ENCODE data around the gene SMYD3. TPM values are rescaled to one million over a fixed set of nuclear protein-coding genes. Genes with fewer than 3 reads are reported as not detected.

Gene SMYD3
- total RNA-seq, 1 donor from 2014 or later = 29.3 TPM

DNA sequence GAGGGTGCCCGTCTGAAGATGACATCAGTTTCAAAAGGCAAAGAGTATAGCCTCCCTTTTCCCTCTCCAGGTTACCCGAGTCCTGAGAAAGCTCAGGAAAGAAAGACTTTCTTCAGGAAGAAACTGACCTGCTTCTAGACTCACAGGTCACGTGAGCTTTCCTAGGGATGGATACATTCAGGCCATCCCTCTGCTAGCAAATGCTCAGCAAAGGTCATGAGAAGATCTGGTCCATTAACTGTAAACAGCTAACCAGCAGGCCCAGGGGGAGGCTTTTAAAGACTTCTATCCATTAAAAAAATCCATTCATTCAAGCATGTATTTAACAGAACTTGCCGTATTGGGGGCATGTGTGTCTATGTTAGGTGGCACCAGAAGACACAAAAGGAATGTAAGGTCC lies 746.8 kb downstream of the SMYD3 start:
- H3K27ac Mint-ChIP-seq (ENCODE audit: unreplicated experiment) = no peak overlapping the region
- TF ChIP-seq, protein P1, sequence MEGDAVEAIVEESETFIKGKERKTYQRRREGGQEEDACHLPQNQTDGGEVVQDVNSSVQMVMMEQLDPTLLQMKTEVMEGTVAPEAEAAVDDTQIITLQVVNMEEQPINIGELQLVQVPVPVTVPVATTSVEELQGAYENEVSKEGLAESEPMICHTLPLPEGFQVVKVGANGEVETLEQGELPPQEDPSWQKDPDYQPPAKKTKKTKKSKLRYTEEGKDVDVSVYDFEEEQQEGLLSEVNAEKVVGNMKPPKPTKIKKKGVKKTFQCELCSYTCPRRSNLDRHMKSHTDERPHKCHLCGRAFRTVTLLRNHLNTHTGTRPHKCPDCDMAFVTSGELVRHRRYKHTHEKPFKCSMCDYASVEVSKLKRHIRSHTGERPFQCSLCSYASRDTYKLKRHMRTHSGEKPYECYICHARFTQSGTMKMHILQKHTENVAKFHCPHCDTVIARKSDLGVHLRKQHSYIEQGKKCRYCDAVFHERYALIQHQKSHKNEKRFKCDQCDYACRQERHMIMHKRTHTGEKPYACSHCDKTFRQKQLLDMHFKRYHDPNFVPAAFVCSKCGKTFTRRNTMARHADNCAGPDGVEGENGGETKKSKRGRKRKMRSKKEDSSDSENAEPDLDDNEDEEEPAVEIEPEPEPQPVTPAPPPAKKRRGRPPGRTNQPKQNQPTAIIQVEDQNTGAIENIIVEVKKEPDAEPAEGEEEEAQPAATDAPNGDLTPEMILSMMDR (IDR thresholded peaks at IDR 0.05) = no peak
- no peak for DNase-seq (ENCODE audit: low spot score)
- H3K4me1 Mint-ChIP-seq (ENCODE audit: low read depth) = peaks cover 29% of the 10 kb centered on the region
- peaks cover 17% of the 10 kb centered on the region for H3K9me3 Mint-ChIP-seq (ENCODE audit: low read depth)
- no peak overlapping the region for H3K4me3 Mint-ChIP-seq (ENCODE audit: unreplicated experiment)
- H3K36me3 Mint-ChIP-seq (ENCODE audit: low read depth) = peaks cover 9% of the 10 kb centered on the region
- no peaks in the 10 kb centered on the region for H3K27me3 Mint-ChIP-seq (ENCODE audit: low read depth)

DNA sequence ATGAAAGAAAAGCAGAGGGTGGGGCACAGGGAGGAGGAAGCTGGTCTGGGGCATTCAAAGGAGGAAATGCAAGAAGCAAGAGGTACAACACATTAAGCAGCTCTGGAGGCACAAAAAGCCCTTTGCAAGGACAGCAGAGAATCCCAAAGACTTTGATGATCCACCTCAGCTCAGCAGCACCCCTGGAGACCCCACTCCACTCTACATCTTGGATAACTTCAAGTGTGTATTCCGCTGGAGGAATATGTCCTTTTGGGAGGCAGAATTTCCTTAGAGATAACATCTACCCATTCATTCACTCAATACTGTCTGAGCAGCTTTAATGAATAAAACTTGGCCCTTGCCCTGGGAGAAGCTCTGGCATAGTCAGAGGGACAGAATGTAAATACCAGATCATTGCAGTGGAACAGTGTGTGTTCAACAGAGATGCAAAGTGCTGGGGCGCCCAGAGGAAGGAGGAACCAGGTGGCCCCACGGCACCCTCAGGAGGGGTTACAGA lies 752.6 kb downstream of the SMYD3 start:
- H3K4me3 Mint-ChIP-seq (ENCODE audit: unreplicated experiment) = no peak overlapping the region
- TF ChIP-seq, protein P1 (IDR thresholded peaks at IDR 0.05) = no peak
- H3K27ac Mint-ChIP-seq (ENCODE audit: unreplicated experiment) = no peak overlapping the region
- peaks cover 18% of the 10 kb centered on the region for H3K36me3 Mint-ChIP-seq (ENCODE audit: low read depth)
- H3K27me3 Mint-ChIP-seq (ENCODE audit: low read depth) = no peaks in the 10 kb centered on the region
- no peak for DNase-seq (ENCODE audit: low spot score)
- H3K4me1 Mint-ChIP-seq (ENCODE audit: low read depth) = peaks cover 28% of the 10 kb centered on the region
- H3K9me3 Mint-ChIP-seq (ENCODE audit: low read depth) = peaks cover 28% of the 10 kb centered on the region

DNA sequence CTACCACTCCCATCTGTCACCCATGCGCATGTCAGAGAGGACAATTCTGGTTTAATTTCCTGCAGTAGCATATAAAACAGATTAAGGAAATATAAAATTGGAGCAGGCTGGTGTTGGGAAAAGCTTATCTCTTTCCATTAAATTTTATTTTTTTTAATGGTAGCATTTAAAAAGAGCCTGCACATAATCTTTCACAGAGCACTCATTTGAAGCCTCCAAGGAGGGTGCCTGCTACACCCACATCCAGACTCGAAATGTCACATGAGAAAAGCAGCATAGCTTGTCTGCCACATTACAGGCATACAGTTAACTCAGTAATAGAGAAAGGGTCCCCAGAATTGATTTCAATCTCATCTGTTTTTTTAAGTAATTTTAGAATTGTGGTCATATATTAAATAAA lies 753.3 kb downstream of the SMYD3 start:
- no peak for DNase-seq (ENCODE audit: low spot score)
- TF ChIP-seq, protein P1 (IDR thresholded peaks at IDR 0.05) = no peak
- H3K9me3 Mint-ChIP-seq (ENCODE audit: low read depth) = peaks cover 28% of the 10 kb centered on the region
- H3K4me3 Mint-ChIP-seq (ENCODE audit: unreplicated experiment) = no peak overlapping the region
- no peak overlapping the region for H3K27ac Mint-ChIP-seq (ENCODE audit: unreplicated experiment)
- H3K4me1 Mint-ChIP-seq (ENCODE audit: low read depth) = peaks cover 28% of the 10 kb centered on the region
- peaks cover 21% of the 10 kb centered on the region for H3K36me3 Mint-ChIP-seq (ENCODE audit: low read depth)
- H3K27me3 Mint-ChIP-seq (ENCODE audit: low read depth) = no peaks in the 10 kb centered on the region

DNA sequence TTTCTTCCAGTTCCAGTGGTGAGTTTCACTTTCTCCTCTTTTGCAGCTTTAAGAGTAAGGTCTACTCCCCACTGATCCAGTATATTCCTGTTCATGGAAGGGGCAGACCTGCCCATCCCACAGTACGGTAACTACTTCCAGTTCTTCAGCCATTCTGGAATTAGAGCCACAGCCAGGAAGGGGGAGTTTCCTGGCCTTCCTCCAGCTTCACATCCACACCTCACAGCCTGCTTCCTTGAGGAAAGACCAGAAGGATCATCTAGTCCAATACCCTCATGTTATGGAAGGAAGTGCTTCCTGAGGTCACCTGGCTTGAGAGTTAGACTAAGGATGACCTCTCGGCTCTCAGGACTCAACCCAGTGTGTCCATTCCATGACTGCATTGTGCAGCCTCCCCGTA lies 754.5 kb downstream of the SMYD3 start:
- TF ChIP-seq, protein P1 (IDR thresholded peaks at IDR 0.05) = no peak
- no peak overlapping the region for H3K4me3 Mint-ChIP-seq (ENCODE audit: unreplicated experiment)
- no peaks in the 10 kb centered on the region for H3K27me3 Mint-ChIP-seq (ENCODE audit: low read depth)
- no peak for DNase-seq (ENCODE audit: low spot score)
- peaks cover 20% of the 10 kb centered on the region for H3K36me3 Mint-ChIP-seq (ENCODE audit: low read depth)
- no peak overlapping the region for H3K27ac Mint-ChIP-seq (ENCODE audit: unreplicated experiment)
- peaks cover 24% of the 10 kb centered on the region for H3K9me3 Mint-ChIP-seq (ENCODE audit: low read depth)
- H3K4me1 Mint-ChIP-seq (ENCODE audit: low read depth) = peaks cover 28% of the 10 kb centered on the region

DNA sequence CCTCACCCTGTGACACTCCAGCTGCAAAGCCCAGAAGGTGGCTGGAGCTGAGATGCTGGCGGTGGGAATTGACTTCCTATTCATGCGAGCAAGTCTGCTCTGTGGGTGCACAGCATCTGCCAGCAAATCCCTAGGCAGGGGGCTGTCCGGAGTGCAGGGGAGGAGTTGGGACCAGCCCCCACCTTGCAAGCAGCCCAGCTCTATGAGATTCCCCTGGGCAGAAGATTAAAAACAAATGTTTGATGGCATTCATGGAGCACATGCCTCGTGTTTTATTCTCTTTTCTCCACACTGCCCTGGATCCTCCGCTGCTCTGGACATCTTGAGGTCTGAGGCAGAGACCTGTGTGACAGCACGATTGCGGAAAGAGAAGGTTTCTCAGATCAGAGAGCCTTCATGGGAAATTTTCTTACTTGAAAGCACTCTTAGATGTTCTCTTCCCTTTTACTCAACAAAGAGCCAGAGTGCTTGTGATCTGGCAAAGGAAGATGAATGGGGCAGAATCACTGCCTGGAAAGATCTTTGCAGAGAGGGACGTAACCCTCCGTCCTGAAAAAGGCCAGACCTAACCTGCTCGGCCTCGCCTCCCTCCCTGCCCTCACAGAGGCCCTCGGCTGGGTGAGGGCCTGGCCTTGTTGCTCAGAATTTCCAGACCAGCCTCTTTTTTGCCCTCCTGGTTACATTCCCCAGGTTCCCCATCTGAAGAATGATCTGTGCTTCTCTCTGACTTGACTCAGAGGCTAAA lies 755.2 kb downstream of the SMYD3 start:
- peaks cover 28% of the 10 kb centered on the region for H3K4me1 Mint-ChIP-seq (ENCODE audit: low read depth)
- H3K9me3 Mint-ChIP-seq (ENCODE audit: low read depth) = peaks cover 21% of the 10 kb centered on the region
- no peaks in the 10 kb centered on the region for H3K27me3 Mint-ChIP-seq (ENCODE audit: low read depth)
- peak overlapping the region; percentile 75 for H3K27ac Mint-ChIP-seq (ENCODE audit: unreplicated experiment)
- H3K36me3 Mint-ChIP-seq (ENCODE audit: low read depth) = peaks cover 23% of the 10 kb centered on the region
- TF ChIP-seq, protein P1 (IDR thresholded peaks at IDR 0.05) = no peak
- no peak for DNase-seq (ENCODE audit: low spot score)
- no peak overlapping the region for H3K4me3 Mint-ChIP-seq (ENCODE audit: unreplicated experiment)
